Iris pigment epithelial cell (primary cell): ENCODE measurements around the gene NRF1.
"Not testable (repeated sequence)": the region's sequence is repeated elsewhere in the genome, so short reads cannot be mapped to it uniquely, and the experiment has no call there.

Source experiments
- DNase-seq: peaks from one replicate; pipeline ENCODE4 v3.0.0-alpha.2; 2011; ENCODE audit warnings: low read depth

Gene NRF1

GRCh38 chr7:129607471-129608120 lies 3.9 kb upstream of the NRF1 start:
- peak; percentile 41 for DNase-seq

DNA sequence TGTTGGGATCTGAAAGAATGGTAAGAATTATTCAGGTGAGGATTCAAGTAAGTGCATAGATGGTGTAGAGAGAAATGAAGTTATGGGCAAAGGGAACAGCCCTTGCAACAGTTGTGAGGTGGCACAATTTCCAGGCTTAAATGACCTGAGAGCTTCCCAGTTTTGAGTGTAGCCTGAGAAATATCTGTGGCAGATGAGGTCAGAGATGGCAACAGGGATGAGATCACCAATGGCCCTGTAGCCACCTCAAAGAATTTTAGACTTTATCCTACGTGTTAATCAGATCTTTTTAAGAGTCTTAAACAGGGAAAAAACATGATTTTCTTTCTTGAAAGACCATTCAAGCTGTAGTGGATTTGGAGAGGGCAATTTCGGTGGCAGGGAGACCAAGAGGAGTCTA lies 1.9 kb upstream of the NRF1 start:
- DNase-seq: no peak

- DNase-seq: no peak
These were observed 743 bp upstream of the NRF1 start for GRCh38 chr7:129610709-129611245.

DNA sequence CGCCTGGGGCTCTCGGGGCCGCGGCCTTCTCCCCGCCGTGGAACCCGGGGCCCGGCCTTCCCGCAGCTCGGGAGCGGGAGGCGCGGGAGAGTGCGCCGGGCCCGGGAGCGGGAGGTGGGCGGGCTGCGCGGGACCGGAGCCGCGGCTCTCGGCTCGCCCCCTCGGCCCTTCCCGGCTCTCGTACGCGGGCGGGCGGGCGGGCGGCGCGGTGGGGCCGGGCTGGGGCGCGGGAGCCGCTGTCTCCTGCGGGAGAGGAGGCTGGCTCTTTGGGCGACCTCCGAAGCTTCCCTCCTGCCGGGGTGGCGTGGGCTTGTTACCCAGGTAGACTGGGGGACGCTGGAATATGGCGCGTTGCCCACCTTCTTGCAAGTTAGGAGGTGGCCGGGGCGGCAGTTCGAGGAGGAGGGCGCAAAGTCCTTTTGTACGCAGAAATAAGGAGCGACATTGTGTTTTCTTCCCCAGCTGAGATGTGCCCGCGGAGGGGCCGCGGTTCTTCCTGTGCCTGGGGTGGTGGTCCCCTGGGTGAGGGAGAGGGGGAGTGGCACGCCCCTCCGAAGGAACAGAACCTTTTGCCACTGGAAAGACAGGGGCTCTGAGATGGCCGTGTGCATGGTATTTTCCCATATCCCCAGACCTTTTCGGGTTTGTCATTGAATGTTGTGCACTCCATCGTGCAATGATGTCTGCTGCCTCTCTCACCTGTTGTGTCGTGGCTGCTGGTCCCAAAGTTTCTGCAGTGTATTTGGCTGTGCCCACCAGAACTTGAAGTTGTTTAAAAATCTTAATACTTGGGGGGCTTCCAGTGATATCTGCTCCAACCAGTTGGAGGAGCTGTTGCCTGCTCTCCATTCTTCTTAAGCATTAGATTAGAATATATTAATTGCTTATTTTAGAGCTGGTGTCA lies 844 bp downstream of the NRF1 start:
- DNase-seq: peak; percentile 62

DNA sequence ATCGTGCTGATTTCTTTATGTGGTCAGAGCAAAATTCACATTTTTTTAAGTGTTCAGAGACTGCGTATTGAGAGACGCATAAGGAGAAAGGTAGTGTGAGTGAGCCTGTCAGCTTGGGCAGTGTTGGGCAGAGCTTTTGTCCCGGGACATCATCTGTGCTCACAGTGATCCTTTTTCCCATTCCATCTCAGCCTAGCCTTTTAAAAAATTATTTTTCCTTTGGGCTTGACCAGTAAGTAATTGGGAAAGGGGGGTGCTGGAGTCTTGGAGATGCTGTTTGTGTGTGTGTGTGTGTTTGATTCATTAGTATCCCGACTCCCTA lies 1.5 kb downstream of the NRF1 start:
- no peak for DNase-seq

DNA sequence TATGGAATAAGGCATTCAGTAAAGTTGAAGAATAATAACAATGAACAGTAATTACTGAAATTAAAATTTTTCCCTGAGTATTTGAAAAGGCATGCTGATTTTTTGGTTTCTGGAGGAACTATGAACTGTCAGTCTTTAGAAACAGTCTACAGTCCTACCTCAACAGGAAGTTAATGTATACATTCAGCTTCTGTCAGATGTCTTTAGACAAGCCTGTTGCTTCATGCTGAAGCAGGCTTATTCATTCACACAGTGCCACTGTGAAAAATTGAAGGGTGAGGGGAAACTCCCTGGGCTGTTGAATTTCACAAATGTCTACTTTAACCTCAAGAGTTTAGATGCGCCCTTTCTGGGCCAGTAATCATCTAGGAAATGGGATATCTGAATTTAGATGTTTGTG lies 3.5 kb downstream of the NRF1 start:
- peak; percentile 85 for DNase-seq

DNA sequence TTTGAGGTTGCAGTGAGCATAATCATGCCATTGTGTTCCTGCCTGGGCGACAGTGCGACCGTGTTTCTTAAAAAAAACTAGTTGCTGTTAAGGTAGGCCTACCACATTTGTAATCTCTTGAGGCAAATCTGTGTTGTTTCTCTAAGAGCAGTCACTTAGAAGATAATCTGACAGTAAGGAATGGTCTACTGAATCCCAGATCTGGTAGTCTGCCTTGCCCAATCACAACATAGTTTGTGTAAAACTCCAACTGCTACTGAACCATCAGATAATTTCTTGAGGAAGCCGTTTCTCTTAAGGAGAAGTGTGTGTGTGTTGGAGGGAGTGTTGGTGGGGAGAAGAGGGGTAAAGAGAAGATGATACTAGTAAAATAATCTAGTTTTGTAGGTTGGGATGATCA lies 5.0 kb downstream of the NRF1 start:
- no peak for DNase-seq

GRCh38 chr7:129617178-129617577 lies 5.7 kb downstream of the NRF1 start:
- DNase-seq: no peak

DNA sequence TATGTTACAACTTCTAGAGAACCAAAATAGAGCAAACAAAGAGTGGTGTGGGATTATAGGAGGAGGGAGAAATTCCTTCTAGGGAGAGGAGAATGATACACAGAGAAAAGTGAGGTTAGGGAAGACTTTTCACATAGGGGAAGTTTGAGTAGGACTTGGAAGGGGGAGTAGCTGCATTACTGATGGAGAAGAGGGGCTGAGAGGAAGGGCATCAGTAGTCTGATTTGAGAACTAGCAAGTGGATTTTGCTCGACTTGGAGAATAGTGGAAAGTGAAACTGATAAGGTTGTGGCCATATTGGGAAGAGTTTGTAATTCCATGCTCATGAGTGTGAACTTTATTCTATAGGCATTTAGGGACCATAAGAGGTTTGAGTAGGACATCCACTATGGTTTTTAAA lies 6.1 kb downstream of the NRF1 start:
- peak; percentile 20 for DNase-seq

DNA sequence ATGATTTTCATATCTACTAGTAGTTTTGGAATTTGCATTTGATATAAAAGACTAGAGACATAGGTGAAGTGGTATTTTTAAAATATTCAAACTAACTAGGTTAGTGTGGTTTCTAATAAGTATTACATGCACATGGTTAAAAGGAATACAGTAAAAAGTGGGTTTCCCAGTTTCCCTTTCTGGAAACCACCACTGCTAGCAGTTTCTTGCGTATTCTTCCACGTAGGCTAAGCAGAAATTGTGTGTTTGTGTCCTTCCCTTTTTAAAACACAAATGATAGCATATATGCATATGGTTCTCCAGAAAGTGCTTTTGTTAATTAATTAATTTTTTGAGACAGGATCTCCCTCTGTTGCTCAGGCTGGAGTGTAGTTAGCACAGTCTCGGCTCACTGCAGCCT lies 15.4 kb downstream of the NRF1 start:
- DNase-seq: no peak

DNA sequence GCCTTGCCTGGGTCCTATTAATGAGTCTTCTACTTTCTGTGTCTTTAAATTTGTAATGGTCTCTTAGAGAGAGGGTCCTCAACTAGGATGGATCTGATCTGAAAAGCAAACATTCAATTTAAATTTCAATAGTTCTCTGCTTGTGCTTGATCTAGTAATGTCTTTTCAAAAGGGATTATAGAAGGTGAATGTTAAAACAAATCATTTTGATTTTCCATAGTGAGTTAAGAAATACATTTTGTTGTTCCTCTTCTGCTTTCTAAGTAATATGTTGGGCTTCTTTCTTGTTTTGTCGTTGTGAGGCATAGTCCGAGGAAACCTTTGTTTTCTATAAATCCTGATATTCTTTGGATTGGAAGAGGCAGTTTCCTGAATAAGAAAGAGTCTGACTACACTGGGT lies 18.8 kb downstream of the NRF1 start:
- no peak for DNase-seq

DNA sequence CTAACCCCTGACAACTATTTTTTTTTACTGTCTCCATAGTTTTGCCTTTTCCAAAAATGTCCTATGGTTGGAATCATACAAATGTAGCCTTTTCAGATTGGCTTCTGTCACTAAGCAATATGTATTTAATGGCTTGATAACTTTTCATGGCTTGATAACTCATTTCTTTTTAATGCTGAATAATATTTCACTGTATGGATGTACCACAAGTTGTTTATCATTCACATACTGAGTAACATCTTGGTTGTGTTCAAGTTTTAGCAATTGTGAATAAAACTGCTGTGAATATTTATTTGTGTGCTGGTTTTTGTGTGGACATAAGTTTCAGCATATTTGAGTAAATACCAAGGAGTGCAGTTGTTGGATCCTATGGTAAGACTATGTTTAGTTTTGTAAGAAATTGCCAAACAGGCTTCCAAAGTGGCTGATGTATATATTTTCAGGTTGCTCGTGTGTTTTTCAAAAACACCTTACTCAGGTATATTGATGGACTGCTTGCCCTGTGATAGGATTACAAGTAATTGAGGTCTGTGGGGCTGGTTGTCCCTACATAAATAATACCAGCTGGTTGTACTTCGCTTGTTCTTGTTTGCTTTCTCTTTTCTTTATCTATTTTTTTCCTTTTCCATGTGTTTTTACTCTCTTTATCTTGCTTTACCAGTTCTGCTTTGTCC lies 23.0 kb downstream of the NRF1 start:
- no peak for DNase-seq

- DNase-seq: peak; percentile 86
These were observed 23.9 kb downstream of the NRF1 start for GRCh38 chr7:129635300-129636029.

DNA sequence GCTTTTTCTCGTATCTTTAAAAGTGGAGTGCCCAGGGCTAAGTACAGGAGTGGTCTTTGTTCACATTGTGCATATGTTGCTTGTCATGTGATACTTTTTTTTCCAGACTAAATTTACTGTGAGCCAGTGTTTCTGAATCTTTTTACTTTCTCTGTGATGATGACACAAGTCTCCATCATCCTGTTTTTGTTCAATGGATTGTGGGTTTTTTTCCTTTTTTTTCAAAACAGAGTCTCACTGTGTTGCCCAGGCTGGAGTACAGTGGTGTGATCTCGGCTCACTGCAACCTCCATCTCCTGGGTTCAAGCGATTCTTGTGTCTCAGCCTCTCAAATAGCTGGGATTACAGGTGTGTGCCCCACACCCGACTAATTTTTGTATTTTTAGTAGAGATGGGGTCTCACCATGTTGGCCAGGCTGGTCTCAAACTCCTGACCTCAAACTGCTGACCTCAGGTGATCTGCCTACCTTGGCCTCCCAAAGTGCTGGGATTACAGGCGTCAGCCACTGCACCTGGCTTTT lies 24.6 kb downstream of the NRF1 start:
- not testable (repeated sequence) for DNase-seq

DNA sequence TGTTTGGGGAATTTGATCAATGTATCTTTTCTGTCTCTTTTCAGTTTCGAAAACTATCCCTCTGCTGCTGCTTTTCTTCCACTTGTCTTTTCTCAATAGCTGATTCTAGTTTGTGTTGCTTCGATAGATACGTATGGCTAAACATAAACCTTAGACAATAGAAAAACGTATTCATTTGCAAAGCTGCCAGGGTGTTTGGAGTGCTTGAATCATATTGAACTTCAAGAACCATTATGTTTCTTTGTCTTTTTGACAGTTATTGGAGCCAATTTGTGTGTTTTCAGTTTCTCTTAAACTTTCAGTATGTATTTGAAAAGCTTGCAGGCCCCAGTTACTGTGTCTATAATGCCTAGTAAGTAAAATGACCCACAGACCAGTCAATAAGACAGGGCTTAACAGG lies 25.1 kb downstream of the NRF1 start:
- DNase-seq: no peak

DNA sequence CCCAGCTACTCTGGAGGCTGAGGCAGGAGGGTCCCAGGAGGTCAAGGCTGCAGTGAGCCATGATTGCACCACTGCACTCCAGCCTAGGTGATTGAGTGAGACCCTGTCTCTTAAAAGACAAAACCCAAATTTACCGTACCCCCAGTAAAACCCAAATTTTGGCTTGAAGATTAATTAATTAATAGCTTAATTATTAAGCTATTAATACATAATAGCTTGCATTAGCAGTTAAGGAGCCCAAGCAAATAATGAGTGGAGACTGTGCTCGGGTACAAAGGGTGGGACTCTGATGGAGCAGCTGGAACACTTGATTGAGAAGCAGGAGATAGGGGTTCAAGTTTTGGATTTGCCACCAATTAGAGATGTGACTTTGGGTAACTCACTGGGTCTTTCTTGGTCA lies 28.9 kb downstream of the NRF1 start:
- no peak for DNase-seq

GRCh38 chr7:129642871-129643549 lies 31.5 kb downstream of the NRF1 start:
- DNase-seq: no peak

DNA sequence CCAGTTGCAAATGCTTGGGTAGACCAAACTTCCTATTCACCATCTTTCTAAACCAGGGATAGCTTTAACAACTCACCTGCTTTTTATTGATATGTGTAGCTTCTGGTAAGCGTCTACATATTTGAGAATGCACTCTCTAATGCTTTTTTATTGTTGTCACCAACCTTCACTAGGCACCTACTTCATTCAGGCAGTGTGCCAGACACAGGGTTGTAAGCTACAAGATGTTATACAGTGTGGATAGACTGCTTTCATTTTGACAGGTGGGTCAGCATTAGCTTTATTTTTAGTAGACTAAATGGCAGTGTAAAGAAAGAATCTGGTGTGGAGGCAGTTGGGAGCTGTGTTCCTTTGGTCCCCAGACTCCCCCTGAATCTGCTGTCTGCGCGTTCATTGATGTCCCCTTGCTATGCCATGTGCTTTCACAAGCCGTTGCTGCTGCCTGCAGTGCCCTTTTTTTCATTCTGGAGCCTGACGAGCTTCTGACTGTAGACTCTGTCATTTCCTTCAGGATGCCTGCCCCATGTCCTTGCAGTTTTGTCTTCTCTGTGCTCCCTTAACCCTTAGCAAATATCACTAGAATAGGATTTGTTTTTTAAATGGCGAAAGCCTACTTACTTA lies 32.1 kb downstream of the NRF1 start:
- no peak for DNase-seq

- DNase-seq: peak; percentile 59
These were observed 33.2 kb downstream of the NRF1 start for GRCh38 chr7:129644634-129645230.

DNA sequence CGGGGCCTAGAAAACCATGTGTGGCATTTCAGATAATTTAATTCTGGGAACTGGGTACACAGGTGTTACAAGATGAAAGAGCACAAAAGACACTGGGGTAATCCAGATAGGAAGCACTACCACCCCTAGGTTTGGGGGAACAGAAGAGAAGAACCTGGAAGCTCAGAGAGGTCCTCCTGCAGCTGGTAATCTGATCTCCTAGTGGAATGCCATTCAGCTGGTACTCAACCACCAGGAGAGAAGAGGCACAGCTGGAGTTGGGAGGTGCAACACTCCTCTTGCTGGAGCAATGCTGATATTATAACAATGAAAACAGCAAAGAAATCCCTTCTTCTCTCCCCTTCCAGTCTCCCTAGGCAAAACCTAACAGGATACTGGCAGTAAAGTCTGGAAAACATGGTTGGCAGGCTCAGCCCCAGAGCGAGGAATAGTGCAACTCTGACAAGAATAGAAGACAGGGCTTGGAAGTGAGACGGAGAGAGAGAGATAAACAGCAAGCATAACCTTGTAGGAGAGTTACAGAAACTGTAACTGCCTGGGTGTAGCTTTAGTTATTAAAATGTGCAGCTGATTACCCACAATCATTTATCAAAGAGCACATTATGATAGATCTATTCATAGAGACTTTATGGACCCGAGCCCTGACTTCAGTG lies 35.0 kb downstream of the NRF1 start:
- DNase-seq: no peak
